Stimulated activated CD8-positive, alpha-beta memory T cell treated with anti-CD3 and anti-CD28 coated beads, Interleukin-2, amount 100 ng/mL, for 48 hours (primary cell): ENCODE data around the gene CHAD.
"Not testable (repeated sequence)": the region's sequence is repeated elsewhere in the genome, so short reads cannot be mapped to it uniquely, and the experiment has no call there.

Experiments
- DNase-seq, 2 donors: peaks; one replicate each; pipeline ENCODE4 v3.0.0-alpha.2; 2020; ENCODE audit warnings: low read depth in 2 of 2

Gene CHAD

GRCh38 chr17:50426814-50427787 lies 41.6 kb downstream of the CHAD start:
- DNase-seq = no peak

- DNase-seq = no peak
These were observed 42.3 kb downstream of the CHAD start for GRCh38 chr17:50426472-50426782.

GRCh38 chr17:50425682-50426471 lies 42.8 kb downstream of the CHAD start, which contains the start of gene ACSF2:
Gene ACSF2, plus strand, starts transcription at chr17:50426218. Its CDS starts 44 bp downstream, at chr17:50426262.
- peak; percentile 54 to 62 for DNase-seq

GRCh38 chr17:50424996-50425681 lies 43.5 kb downstream of the CHAD start:
- DNase-seq = no peak

- no peak for DNase-seq
These were observed 44.3 kb downstream of the CHAD start for GRCh38 chr17:50424246-50424995.

GRCh38 chr17:50423553-50424159 lies 45.0 kb downstream of the CHAD start:
- DNase-seq = no peak

GRCh38 chr17:50422738-50423137 lies 45.9 kb downstream of the CHAD start:
- no peak for DNase-seq

GRCh38 chr17:50421308-50422051 lies 47.2 kb downstream of the CHAD start:
- DNase-seq = no peak

- no peak for DNase-seq
These were observed 48.1 kb downstream of the CHAD start for GRCh38 chr17:50420419-50421112.

GRCh38 chr17:50419577-50419976 lies 49.1 kb downstream of the CHAD start:
- DNase-seq = not testable (repeated sequence)

GRCh38 chr17:50414808-50415207 lies 53.9 kb downstream of the CHAD start:
- DNase-seq = no peak
